K562 (cell line): ENCODE results near the gene CCDC93.

ENCODE experiments used
- BRD9 ChIP-seq: fragments of 450-650 bp; IDR thresholded peaks from 2 replicates; pipeline ENCODE4 v1.6.1; 2018; ENCODE audit warnings: low read depth; ENCODE audit not compliant: partially characterized antibody
- JUN ChIP-seq, 2 experiments: sonication (generic) in 1 of 2; formaldehyde crosslinking in 1 of 2; IDR thresholded peaks; 2 replicates each; pipeline versions ENCODE4 v1.6.1 to v1.8.0; 2012 to 2022; ENCODE audit warnings: borderline replicate concordance in 2 of 2, mild to moderate bottlenecking in 2 of 2, improper control_type of control experiment in 1 of 2, low read depth in 1 of 2, low read length in 1 of 2, missing genetic modification reagents in 1 of 2
- NFE2L1 ChIP-seq: fragments of 450-650 bp; IDR thresholded peaks from 2 replicates; pipeline ENCODE4 v1.6.1; 2016; ENCODE audit warnings: missing genetic modification characterization, low read depth, mild to moderate bottlenecking, missing compliant biosample characterization, moderate library complexity, borderline replicate concordance
- NFIC ChIP-seq: fragments of 450-650 bp; IDR thresholded peaks from 2 replicates; pipeline ENCODE4 v1.6.1; 2017; ENCODE audit warnings: mild to moderate bottlenecking, inconsistent platforms
- PTTG1 ChIP-seq: fragments of 450-650 bp; IDR thresholded peaks from 2 replicates; pipeline ENCODE4 v1.6.1; 2016; ENCODE audit warnings: low read depth, mild to moderate bottlenecking, missing genetic modification characterization, missing compliant biosample characterization
- RBM17 ChIP-seq: fragments of 200-400 bp; formaldehyde crosslinking; IDR thresholded peaks from 2 replicates; pipeline ENCODE4 v1.6.1; 2017; ENCODE audit warnings: low read depth, mild to moderate bottlenecking, low read length, borderline replicate concordance
- SMC3 ChIP-seq: conservative IDR thresholded peaks from 2 replicates; pipeline ENCODE4 v1.6.1; 2011; ENCODE audit warnings: low read depth, low read length, improper control_type of control experiment; ENCODE audit not compliant: insufficient read depth
- SNRNP70 ChIP-seq: fragments of 200-400 bp; formaldehyde crosslinking; optimal IDR thresholded peaks from 2 replicates; pipeline ENCODE3; 2017; ENCODE audit warnings: low read depth, low read length
- TCF3 ChIP-seq: sonication (generic); formaldehyde crosslinking; IDR thresholded peaks from 2 replicates; pipeline ENCODE4 v1.4.0; 2020; ENCODE audit warnings: mild to moderate bottlenecking, missing genetic modification reagents
- ZFP30 ChIP-seq: fragments of 250-450 bp; sonication (Bioruptor Pico); IDR thresholded peaks from 2 replicates; pipeline ENCODE4 v1.8.0; 2022; ENCODE audit warnings: moderate library complexity, mild to moderate bottlenecking, inconsistent platforms, borderline replicate concordance
- TF ChIP-seq, protein P1 (sequence below): sonication (generic); formaldehyde crosslinking; IDR thresholded peaks from 2 replicates; pipeline ENCODE4 v1.8.0; 2022; ENCODE audit warnings: mild to moderate bottlenecking, missing genetic modification reagents, borderline replicate concordance

DNA sequence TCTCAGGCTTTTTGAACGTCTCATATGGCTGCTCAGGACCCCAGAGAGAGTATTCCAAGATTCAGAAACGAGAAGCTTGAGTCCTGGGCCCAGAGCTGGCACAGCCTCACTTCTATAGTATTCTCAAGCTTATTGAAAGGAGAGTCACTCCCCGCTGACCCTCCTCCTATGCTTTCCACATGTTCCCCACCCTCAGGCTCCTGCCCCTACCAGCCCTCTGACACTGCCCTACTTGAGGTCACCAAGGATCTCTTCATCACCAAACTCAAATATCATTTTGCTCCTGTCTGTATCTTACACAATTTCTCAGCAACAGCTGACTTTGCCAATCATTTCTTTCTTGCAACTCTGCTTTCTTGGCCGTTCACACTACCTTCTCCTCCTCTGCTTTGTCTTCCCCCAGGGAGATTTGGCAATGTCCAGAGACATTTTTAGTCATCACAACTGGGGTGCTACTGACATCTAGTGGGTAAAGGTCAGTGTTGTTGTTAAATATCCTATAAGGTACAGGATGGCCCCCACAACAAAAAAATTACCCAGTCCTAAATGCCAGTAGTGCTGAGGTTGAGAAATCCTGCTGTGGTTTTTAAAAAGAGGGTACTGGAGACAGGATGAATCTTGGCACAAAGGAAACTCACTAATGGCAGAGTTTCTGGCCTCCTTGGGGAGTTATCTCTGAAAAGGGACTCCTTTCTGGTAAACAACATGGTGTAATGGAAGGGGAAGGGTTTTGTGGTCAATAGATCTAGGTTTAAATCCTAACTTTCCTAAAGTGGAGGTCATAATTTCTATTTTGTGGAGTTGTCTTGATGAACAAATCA is 47.5 kb upstream of the CCDC93 start:
- TF ChIP-seq, protein P1, sequence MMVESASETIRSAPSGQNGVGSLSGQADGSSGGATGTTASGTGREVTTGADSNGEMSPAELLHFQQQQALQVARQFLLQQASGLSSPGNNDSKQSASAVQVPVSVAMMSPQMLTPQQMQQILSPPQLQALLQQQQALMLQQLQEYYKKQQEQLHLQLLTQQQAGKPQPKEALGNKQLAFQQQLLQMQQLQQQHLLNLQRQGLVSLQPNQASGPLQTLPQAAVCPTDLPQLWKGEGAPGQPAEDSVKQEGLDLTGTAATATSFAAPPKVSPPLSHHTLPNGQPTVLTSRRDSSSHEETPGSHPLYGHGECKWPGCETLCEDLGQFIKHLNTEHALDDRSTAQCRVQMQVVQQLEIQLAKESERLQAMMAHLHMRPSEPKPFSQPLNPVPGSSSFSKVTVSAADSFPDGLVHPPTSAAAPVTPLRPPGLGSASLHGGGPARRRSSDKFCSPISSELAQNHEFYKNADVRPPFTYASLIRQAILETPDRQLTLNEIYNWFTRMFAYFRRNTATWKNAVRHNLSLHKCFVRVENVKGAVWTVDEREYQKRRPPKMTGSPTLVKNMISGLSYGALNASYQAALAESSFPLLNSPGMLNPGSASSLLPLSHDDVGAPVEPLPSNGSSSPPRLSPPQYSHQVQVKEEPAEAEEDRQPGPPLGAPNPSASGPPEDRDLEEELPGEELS (CRISPR knock-in tag) = no peak
- no peak for TF ChIP-seq NFE2L1 (tag)
- no peak for TF ChIP-seq SMC3
- TF ChIP-seq TCF3 (CRISPR knock-in tag) = no peak
- no peak for TF ChIP-seq BRD9
- no peak for TF ChIP-seq ZFP30 (CRISPR knock-in tag)
- no peak for TF ChIP-seq RBM17
- TF ChIP-seq PTTG1 (tag) = no peak
- TF ChIP-seq SNRNP70 = no peak
- no peak for TF ChIP-seq NFIC
- TF ChIP-seq JUN (IDR thresholded peaks at IDR 0.05; ENCODE audit: borderline replicate concordance, low read depth, low read length) = no peak
- no peak for TF ChIP-seq JUN (CRISPR knock-in tag; IDR thresholded peaks at IDR 0.05; ENCODE audit: borderline replicate concordance)
